CD4-positive, alpha-beta T cell (primary cell): ENCODE data around the gene NOL8. TPM values are rescaled to one million over a fixed set of nuclear protein-coding genes. Genes with fewer than 3 reads are reported as not detected.

Experiments used
- ATAC-seq: fragments of 200-7000 bp; cut with Tn5 transposase; one replicate; pipeline ENCODE4 v1.10.0; 2022; ENCODE audit warnings: mild to moderate bottlenecking; ENCODE audit not compliant: poor library complexity
- CTCF ChIA-PET: fragments of 350-600 bp; sonication (Branson Sonifier 250); formaldehyde crosslinking; loops from one replicate; lab custom pipeline; 2021; ENCODE audit warnings: antibody characterized with exemption, inconsistent platforms; lab: Charles Lee
- POLR2A ChIA-PET: fragments of 350-600 bp; sonication (Branson Sonifier 250); formaldehyde crosslinking; loops from one replicate; lab custom pipeline; 2021; ENCODE audit warnings: antibody characterized with exemption, inconsistent platforms; lab: Charles Lee
- DNase-seq, 14 experiments: peaks; one replicate each; pipeline ENCODE4 v3.0.0-alpha.2; 2013 to 2020; ENCODE audit warnings: mixed read lengths in 2 of 14
- H3K27ac ChIP-seq, 2 donors: one replicate each; pipeline versions ENCODE4 v1.5.1 to v1.7.0; 2013; ENCODE audit warnings: low read length in 2 of 2, low read depth in 1 of 2, mild to moderate bottlenecking in 1 of 2
- H3K27me3 ChIP-seq, 2 experiments: 1 replicate in 1 of 2; 2 replicates in 1 of 2; pipeline versions ENCODE4 v1.6.1 to v1.7.0; 2013; ENCODE audit warnings: low read length in 2 of 2, control low read depth in 1 of 2, mild to moderate bottlenecking in 1 of 2, moderate library complexity in 1 of 2; ENCODE audit not compliant: insufficient read depth in 2 of 2, control insufficient read depth in 1 of 2
- H3K36me3 ChIP-seq: one replicate; pipeline ENCODE4 v1.6.1; 2013; ENCODE audit warnings: low read length, control low read depth; ENCODE audit not compliant: insufficient read depth
- H3K4me1 ChIP-seq: one replicate; pipeline ENCODE4 v1.6.1; 2013; ENCODE audit warnings: low read length, control low read depth; ENCODE audit not compliant: insufficient read depth
- H3K4me3 ChIP-seq: one replicate; pipeline ENCODE4 v1.5.1; 2013; ENCODE audit warnings: mild to moderate bottlenecking, low read length, moderate library complexity
- H3K9me3 ChIP-seq, 2 experiments: 1 replicate in 1 of 2; 2 replicates in 1 of 2; pipeline versions ENCODE4 v1.6.1 to v1.7.0; 2013; ENCODE audit warnings: low read length in 2 of 2, mild to moderate bottlenecking in 2 of 2, control low read depth in 1 of 2, moderate library complexity in 1 of 2; ENCODE audit not compliant: control insufficient read depth in 1 of 2, insufficient read depth in 1 of 2
- H3K27ac Mint-ChIP-seq: one replicate; pipeline ENCODE4 v1.8.0; 2020; ENCODE audit warnings: mixed read lengths
- H3K27me3 Mint-ChIP-seq: one replicate; pipeline ENCODE4 v1.8.0; 2021; ENCODE audit warnings: mixed read lengths
- H3K36me3 Mint-ChIP-seq: one replicate; pipeline ENCODE4 v1.8.0; 2021; ENCODE audit warnings: low read depth, mixed read lengths
- H3K4me1 Mint-ChIP-seq: one replicate; pipeline ENCODE4 v1.8.0; 2021; ENCODE audit warnings: low read depth, mixed read lengths
- H3K4me3 Mint-ChIP-seq: one replicate; pipeline ENCODE4 v1.8.0; 2020; ENCODE audit warnings: mild to moderate bottlenecking, mixed read lengths
- H3K9me3 Mint-ChIP-seq: one replicate; pipeline ENCODE4 v1.8.0; 2020; ENCODE audit warnings: mixed read lengths
- CTCF ChIP-seq: fragments of 200-600 bp; IDR thresholded peaks from one replicate; pipeline ENCODE4 v1.8.0; 2022; ENCODE audit warnings: antibody characterized with exemption, mild to moderate bottlenecking
- intact Hi-C, 2 experiments: fragments of 100-400 bp; cut with DNase I in 1 of 2; cut with micrococcal nuclease in 1 of 2; formaldehyde crosslinking; loops; one replicate each; pipeline versions ENCODE4 v1.15.1 to v1.9.0; 2023 to 2025; cut with DNase I, micrococcal nuclease
- total RNA-seq, 174 experiments: library from RNA in 2 of 174; stranded (reverse) in 2 of 174; gene quantifications; one replicate each; pipeline ENCODE4 v1.2.3 and lab custom pipeline; 2021 to 2026

Gene NOL8
- total RNA-seq, 2 experiments from 2014 or later = 55.9 to 65.7 TPM

- no peaks in the 10 kb centered on the region for H3K9me3 Mint-ChIP-seq
- no peak for TF ChIP-seq CTCF
- Histone ChIP-seq H3K9me3 (no peaks in the 10 kb centered on the region), H3K36me3 (peaks cover 78% of the 10 kb centered on the region), H3K4me3 (no peak overlapping the region), H3K27ac (no peak overlapping the region), H3K27me3 (no peaks in the 10 kb centered on the region), H3K4me1 (peaks cover 12% of the 10 kb centered on the region)
- H3K36me3 Mint-ChIP-seq = peaks cover 95% of the 10 kb centered on the region
- H3K27ac Mint-ChIP-seq = no peak overlapping the region
- DNase-seq (no peak), ATAC-seq (no peak)
- ChIA-PET POLR2A (no interaction called here), CTCF (no interaction called here)
- peaks cover 35% of the 10 kb centered on the region for H3K4me1 Mint-ChIP-seq
- no peaks in the 10 kb centered on the region for H3K27me3 Mint-ChIP-seq
- no peak overlapping the region for H3K4me3 Mint-ChIP-seq
- intact Hi-C loops = no loop called here
Observed at GRCh38 chr9:92279302-92279701, 45.8 kb downstream of the NOL8 start.

GRCh38 chr9:92278110-92278509, 47.0 kb downstream of the NOL8 start:
- H3K36me3 ChIP-seq = peaks cover 78% of the 10 kb centered on the region
- ChIA-PET CTCF (no interaction called here), POLR2A (no interaction called here)
- H3K4me1 ChIP-seq = peaks cover 12% of the 10 kb centered on the region
- H3K4me3 ChIP-seq = no peak overlapping the region
- no peak overlapping the region for H3K27ac ChIP-seq
- H3K9me3 Mint-ChIP-seq = no peaks in the 10 kb centered on the region
- no peak overlapping the region for H3K27ac Mint-ChIP-seq
- H3K4me3 Mint-ChIP-seq = no peak overlapping the region
- no peaks in the 10 kb centered on the region for H3K27me3 Mint-ChIP-seq
- ATAC-seq (no peak), DNase-seq (no peak)
- TF ChIP-seq CTCF = no peak
- H3K27me3 ChIP-seq = no peaks in the 10 kb centered on the region
- peaks cover 99% of the 10 kb centered on the region for H3K36me3 Mint-ChIP-seq
- no peaks in the 10 kb centered on the region for H3K9me3 ChIP-seq
- intact Hi-C loops = no loop called here
- peaks cover 35% of the 10 kb centered on the region for H3K4me1 Mint-ChIP-seq

GRCh38 chr9:92276331-92277032, 48.7 kb downstream of the NOL8 start:
- ChIA-PET POLR2A (interaction anchor here (1.0 kb wide), 1 partner anchor 39 kb away, joined by 3 read pairs; no protein-coding TSS in a partner anchor), CTCF (interaction anchor here (1.0 kb wide), 1 partner anchor 11 kb away, joined by 3 read pairs; no protein-coding TSS in a partner anchor)
- Mint-ChIP-seq H3K4me1 (peaks cover 35% of the 10 kb centered on the region), H3K27ac (peak overlapping the region; percentile 62), H3K27me3 (no peaks in the 10 kb centered on the region), H3K9me3 (no peaks in the 10 kb centered on the region), H3K4me3 (peak overlapping the region; percentile 58), H3K36me3 (peaks cover 100% of the 10 kb centered on the region)
- Histone ChIP-seq H3K9me3 (no peaks in the 10 kb centered on the region), H3K27ac (peak overlapping the region in 1 of 2 donors; percentile 31), H3K27me3 (no peaks in the 10 kb centered on the region), H3K4me3 (no peak overlapping the region), H3K4me1 (peaks cover 12% of the 10 kb centered on the region), H3K36me3 (peaks cover 81% of the 10 kb centered on the region)
- intact Hi-C loops = no loop called here
- ATAC-seq = peak; percentile 37
- DNase-seq = peak in 3 of 14 experiments; percentile 14 to 52 (median 17)
- TF ChIP-seq CTCF = no peak
